DOHH2 (cell line): Measurements from ENCODE around the gene WDFY2.

Source experiments
- EZH2phosphoT487 ChIP-seq: fragments of 200-600 bp; sonication (generic); IDR thresholded peaks from 2 replicates; pipeline ENCODE4 v1.6.1; 2017; ENCODE audit warnings: borderline replicate concordance, mild to moderate bottlenecking, antibody characterized with exemption, low read length, moderate library complexity, mixed read lengths
- TF ChIP-seq, protein P1 (sequence below): fragments of 200-600 bp; sonication (generic); IDR thresholded peaks from one replicate; pipeline ENCODE4 v1.5.1; 2014; ENCODE audit warnings: antibody characterized with exemption, mild to moderate bottlenecking, low read depth, low read length; ENCODE audit not compliant: poor library complexity, severe bottlenecking

DNA sequence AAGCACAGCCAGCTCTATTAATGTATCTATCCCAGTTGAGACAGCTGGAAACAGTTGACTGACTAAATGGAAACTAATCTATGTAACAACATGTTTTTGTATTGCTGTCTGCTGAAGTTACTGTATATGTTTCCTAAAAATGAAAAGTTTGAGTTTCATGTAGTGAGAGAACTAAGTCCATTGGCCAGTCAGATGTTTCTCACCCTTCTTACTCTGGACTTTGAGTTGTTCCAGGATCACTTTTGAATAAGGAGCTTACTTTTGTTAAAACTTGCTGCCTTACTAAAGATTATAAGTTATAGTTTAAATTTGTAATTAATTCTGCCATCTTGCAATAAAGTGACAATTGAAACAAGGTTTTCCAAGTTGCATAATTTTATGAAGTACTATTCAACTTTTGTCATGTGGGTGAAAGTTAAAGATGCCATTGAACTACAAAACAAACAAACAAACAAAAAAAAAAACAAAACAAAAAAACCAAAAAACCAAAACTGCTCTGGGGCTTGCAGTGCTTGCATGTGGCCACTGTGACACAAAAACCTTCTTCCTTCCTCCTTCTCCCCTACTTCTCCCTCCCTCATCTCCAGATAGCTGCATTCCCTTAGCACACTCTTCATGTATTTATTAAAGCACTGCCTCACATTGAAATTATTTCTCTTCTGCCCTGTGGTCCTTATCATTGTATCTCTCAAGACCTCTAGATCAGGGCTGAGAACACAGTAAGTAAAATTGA lies 15.3 kb downstream of the WDFY2 start:
- TF ChIP-seq, protein P1, sequence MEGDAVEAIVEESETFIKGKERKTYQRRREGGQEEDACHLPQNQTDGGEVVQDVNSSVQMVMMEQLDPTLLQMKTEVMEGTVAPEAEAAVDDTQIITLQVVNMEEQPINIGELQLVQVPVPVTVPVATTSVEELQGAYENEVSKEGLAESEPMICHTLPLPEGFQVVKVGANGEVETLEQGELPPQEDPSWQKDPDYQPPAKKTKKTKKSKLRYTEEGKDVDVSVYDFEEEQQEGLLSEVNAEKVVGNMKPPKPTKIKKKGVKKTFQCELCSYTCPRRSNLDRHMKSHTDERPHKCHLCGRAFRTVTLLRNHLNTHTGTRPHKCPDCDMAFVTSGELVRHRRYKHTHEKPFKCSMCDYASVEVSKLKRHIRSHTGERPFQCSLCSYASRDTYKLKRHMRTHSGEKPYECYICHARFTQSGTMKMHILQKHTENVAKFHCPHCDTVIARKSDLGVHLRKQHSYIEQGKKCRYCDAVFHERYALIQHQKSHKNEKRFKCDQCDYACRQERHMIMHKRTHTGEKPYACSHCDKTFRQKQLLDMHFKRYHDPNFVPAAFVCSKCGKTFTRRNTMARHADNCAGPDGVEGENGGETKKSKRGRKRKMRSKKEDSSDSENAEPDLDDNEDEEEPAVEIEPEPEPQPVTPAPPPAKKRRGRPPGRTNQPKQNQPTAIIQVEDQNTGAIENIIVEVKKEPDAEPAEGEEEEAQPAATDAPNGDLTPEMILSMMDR, result peak; percentile 23
- TF ChIP-seq EZH2phosphoT487, result no peak
